NCI-H1417 (cell line): ENCODE measurements around the gene ARHGEF4.

Experiments used
- DNase-seq, 3 experiments: peaks; one replicate each; lab custom pipeline; 2025; lab: John Stamatoyannopoulos, UW

ARHGEF4 gene

DNA sequence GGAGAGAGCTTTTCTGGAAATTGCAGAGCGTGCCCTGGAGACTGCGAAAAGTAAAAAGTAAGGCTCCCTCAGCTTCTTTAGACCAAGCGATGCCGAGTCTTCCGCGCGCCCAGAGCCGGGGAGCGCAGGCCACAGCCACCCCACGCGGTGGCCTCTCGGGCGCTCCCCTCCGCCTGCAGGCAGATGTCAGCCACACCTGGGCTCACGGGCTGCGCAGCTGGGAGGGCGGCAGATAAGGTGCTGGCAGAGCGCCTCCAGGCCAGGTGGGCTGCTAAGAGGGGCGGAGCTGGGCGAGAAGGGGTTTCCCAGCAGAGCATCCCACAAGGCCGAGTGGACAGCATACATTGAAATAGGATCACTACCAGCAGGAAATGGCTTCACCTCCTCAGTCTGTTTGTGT lies 81.7 kb downstream of the ARHGEF4 start:
- DNase-seq, result no peak

DNA sequence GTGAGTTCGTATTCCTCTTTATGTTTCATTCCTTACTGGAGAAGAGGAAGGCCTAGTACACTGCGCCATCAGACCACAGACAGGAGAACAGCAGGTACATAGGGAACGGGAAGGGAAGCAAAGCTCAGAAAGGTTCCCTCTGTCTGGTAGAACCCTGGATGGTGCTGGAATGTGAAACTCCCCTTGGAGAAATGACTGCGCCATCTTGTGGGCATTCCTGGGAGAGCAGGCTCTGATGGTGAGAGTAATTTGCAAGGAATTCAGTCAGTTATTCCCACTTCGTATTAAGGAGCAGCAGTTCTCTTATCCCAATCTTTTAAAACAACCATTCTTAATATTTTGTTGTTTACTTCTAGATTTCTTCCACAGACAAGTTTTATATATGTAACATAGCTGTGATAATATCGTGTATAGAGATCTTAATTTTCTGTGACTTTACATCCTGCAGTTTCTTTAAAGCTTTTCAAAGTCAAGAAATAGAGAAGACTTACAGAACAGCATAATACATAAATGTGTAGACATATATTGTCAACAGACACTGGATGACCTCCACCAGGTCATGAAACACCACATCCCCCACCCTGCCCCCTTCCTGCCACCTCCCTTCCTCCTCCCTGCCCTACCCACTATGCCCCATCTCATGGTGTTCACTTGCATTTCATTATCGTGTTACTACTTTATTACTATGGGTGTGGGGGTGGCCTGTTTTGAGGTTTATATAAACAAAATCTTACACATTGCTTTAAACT lies 83.9 kb downstream of the ARHGEF4 start:
- DNase-seq, result peak; percentile 62 to 82 (median 70)

DNA sequence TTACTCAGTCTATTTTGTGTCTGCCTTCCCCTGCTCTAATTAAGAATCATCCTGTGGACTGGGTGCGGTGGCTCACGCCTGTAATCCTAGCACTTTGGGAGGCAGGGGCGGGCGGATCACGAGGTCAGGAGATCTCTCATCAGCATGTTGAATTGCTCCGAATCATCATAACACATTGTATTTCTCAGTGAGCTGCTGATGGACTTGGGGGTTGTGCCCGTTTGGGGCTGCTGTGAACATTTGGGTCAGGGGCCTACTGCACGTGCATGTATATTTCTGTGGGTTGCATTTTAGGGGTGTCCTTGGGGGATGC lies 84.4 kb downstream of the ARHGEF4 start:
- no peak for DNase-seq

DNA sequence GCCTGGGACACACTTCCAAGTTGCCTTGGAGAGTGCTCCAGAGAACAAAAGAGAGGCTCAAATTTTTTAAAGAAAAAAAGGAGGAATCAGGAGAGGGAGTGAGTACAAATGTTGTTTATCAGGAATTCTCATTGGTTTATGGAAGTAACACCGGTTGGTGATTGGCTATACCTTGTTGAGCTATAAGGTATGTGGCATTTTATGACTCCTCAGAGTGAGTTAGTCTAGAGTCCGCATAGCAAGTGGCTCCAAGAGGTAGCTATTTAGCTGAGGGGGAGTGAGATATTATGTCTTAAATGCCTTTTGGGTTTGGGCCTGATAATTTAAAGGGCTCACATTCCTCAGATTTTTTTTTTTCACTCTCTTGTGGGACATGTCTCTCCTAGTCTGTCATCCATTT lies 85.7 kb downstream of the ARHGEF4 start:
- no peak for DNase-seq

DNA sequence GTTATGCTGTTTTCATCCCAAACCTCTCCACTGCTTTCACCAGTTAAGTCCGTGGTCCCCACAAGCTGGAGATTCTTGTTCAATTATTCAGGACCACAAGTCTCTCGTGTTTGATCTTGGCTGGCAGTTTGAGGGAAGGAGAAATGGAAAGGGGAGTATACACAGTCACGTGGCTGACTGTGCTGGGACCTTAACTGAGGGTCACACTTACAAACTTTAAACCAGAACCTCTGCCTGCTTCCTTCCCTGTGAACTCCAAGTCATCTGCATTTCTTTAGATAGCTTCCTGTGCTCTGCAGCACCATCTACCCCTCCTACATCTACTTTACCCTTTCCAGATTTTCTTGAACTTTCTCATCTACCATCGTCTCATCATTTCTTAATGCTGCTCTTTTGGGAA lies 91.7 kb downstream of the ARHGEF4 start:
- DNase-seq, result no peak

DNA sequence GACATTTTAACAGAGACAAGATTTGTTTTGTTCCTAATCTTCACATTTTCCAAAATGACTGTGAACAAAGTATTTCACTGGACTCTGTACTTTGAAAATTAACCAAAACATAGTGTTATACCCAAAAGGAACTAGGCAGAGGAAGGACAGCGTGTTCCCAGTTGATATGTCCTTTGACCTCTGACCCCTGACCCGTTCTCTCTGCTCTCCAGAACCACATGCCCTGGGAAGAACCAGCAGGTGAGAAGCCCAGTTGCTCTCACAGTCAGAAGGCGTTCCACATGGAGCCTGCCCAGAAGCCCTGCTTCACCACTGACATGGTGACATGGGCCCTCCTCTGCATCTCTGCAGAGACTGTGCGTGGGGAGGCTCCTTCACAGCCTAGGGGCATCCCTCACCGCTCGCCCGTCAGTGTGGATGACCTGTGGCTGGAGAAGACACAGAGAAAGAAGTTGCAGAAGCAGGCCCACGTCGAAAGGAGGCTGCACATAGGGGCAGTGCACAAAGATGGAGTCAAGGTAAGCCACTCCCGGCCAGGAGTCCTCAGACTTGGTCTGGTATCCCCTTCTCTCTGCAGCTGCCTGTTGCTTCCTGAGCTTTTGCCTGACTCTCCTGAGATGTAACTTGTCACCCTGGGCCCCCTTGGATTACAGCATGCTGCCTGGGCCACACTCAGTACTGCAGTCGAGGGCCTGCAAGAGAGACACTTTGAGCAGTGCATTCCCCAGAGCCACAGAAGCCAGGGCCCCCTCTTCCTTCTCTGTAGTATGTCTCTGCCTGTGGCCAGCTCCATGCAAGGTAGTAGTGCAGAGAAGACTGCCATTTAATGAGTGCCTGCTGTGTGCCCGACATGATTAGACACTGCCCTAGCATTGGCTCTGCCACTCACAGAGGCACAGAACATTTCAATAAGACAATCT lies 94.3 kb downstream of the ARHGEF4 start:
- no peak for DNase-seq

DNA sequence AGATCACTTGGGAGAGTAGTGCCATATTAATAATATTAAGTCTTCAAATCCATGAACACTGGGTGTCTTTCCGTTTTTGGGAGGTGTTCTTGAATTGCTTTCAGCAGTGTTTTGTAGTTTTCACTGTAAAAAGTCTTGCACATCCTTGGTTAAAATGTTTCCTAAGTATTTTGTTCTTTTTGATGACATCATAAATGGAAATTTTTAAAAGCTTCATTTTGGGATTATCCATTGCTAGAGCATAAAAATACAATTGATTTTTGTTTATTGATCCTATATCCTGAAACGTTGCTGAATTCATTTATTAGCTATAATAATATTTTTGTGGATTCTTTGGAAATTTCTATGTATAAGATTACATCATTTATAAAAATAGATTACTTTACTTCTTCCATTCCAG lies 96.8 kb downstream of the ARHGEF4 start:
- DNase-seq, result no peak

DNA sequence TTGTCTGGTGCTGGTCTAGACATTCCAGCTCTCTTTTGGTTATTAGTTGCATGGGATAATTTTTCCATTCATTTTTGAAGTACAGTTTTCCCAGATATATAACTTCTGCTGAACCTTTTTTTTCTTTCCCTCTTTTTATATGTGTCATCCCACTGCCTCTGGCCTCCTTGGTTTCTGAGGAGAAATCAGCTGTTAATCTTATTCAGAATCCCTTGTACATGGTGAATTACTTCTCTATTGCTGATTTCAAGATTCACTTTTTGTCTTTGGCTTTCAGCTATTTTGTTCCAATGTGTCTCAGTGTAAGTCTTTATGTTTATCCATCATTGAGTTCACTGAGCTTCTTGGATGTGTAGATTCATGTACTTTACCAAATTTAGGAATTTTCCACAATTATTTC lies 99.7 kb downstream of the ARHGEF4 start:
- no peak for DNase-seq

DNA sequence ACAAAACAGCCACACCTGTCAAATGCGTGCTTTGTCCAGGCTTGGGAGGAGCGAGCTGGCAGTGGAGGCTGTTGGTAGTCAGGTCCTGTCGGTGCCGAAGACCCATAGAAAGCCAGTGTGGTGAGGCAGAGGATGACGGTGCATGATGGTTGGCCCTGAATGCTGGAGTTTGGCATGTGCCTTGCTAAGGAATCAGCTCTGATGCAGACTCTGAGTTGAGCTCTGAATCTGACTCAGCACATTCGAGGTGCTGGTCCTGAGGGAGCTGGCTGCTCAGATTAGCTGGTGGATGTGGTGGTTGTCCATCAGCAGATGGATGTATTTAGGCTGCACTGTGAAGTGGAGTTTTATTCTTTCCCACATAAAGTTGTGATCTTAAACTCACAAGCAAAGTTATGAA lies 111.3 kb downstream of the ARHGEF4 start:
- DNase-seq, result no peak

DNA sequence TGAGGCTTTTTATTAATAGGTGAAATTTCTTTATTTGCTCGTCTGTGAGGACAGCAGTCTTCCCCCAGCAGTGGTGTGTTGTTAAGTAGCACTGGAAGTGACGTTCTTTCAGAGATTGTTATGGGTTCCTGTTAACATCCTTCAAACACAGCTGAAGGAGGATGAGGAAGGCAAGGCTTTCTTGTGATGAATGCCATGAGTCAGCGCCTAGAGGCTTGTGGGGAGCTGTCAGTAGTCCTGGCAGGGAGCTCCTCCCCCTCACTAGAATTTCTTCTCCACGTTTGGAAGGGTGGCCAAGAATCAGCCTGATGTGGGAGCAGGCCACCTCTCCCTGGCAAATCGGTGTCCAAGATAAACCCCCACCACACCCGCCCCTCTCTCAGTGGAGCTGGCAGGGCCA lies 113.2 kb downstream of the ARHGEF4 start:
- no peak for DNase-seq

DNA sequence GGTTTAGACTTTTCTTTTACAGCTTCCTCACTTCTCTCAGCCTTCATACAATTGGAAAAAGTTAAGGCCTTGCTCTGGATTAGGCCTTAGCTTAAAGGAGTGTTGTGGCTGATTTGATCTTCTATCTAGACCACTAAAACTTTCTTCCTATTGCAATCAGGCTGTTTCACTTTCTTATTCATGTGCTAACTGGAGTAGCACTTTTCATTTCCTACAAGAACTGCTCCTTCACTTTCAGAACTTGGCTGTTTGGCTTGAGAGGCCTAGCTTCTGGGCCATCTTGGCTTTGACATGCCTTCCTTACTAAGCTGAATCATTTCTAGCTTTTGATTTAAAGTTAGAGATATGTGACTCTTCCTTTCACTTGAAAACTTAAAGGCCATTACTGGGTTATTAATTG lies 114.3 kb downstream of the ARHGEF4 start:
- no peak for DNase-seq

DNA sequence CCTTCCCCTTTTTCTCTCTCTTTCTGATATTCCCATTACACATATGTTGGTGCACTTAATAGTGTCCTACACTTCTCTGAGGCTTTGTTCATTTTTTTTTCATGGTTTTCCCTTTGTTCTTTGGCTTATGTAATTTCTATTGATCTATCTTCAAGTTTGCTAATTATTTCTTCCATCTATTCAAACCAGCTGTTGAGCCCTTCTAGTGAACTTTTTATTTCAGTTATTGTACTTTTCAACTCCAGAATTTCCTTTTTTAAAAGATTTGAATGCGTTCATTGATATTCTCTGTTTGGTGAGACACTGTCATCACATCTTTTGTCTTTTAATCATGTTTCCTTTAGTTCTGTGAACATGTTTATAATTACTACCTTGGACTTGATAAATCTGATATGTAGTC lies 118.2 kb downstream of the ARHGEF4 start:
- DNase-seq, result no peak

DNA sequence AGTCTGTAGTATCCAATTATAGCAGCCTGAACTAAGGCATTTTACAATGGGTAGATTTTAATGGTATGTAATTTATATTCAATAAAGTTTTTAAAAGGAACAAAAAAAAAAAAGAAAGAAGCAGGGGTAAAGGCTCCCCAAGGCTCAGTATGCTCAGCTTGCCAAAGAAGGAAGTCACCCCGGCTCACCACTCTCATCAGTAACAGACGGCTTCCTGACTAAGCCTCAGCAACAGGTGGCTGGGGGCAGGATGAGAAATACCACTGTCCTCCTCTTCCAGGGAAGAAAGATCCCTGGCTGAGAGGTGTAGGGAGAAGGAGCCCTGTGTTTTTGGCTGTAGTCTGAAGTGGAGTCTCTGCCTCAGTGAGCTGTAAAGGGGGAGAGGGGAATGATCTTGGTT lies 121.2 kb downstream of the ARHGEF4 start:
- no peak for DNase-seq

DNA sequence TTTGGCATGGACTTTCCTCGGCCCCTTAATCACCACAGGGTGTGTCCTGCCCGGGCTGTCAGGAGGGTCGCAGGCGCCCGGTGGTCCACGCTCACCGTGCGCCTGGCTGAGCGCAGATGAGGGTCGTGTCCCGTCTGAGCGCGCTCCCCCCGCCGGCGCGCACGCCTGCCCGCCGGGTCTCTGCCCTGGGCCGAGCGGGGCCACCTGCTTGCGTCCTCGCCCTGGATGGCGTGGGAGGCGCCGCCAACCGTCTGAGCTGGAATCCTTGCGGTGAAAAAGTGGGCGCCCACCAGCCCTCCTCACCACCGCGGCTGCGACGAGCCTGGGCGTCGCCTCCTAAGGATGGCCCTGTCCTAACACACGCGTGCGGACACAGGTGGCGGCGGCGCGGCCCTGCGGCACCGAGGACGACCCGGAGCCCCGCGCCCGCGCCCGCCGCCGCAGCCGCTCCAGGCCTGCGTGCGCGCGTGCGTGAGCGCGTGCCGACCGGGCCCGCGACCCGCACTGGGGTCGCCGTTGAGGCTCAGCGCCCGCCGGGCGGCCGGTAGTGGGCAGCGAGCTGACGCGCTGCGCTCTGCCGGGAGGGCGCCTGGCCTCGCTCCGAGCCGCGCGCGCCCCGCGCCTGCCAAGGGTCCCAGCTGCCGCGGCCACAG lies 126.6 kb downstream of the ARHGEF4 start:
- no peak for DNase-seq

DNA sequence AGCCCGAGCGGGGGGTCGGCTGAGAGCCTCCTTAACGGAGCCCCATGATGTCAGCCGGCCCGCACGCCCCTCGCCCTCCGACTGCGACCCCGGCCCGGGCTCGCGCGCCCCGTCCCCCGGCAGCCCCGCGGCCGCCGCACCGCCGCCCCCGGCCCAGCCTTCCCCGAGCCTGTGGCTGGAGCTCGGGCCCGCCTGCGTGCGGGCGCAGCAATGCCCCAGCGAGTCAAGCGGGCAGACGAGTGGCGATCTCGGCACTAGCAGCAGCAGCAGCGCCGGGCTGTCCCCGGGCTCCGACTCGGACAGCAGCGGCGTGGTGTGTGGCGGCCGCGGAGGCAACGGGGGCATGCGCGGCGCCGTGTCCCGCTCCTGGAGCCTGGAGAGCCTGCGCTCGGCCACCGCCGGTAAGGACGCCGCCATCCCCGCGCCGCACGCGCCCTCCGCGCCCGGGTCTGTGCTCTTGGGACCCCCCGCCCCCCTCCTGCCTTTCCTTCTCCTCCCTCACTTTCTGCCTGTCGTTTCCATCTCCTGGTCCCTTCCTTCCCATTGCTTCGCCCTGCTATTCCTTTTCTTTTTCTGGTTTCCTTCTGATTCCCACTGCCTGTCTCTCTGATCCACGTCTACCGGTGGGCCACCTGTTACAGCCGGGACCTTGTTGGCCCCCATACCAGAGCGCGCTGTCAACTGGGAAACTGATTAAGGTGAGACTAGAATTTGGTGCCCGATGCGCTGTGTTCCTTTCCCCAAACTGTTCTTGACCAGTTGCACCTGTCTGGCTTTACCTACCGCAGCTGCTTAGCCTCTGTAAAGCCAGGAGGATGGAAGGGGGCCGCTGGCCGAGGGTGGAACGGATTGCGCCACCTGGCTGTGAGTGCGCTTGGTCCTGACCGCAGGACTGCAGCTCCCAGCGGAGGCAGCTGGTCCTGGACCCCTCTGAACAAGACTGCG lies 127.4 kb downstream of the ARHGEF4 start:
- DNase-seq, result no peak

DNA sequence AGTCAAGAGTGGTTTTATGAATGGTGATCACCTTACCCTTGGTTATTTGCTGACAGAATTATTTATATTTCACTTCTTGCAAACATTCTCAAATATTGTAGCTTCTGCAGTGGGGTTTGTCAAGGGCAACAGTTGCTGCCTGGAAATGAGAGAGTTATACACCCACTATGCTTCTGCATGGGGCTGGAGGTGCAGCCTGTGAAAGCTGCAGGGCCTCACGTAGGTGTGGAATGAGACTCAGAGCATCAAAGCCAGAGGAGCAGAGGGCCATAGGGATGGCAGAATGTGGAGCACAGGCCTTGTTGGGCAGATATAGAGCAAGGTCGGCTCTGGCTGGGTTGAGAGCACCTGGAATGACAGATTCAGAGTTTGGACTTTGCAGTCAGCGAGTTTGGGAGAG lies 128.2 kb downstream of the ARHGEF4 start:
- no peak for DNase-seq

DNA sequence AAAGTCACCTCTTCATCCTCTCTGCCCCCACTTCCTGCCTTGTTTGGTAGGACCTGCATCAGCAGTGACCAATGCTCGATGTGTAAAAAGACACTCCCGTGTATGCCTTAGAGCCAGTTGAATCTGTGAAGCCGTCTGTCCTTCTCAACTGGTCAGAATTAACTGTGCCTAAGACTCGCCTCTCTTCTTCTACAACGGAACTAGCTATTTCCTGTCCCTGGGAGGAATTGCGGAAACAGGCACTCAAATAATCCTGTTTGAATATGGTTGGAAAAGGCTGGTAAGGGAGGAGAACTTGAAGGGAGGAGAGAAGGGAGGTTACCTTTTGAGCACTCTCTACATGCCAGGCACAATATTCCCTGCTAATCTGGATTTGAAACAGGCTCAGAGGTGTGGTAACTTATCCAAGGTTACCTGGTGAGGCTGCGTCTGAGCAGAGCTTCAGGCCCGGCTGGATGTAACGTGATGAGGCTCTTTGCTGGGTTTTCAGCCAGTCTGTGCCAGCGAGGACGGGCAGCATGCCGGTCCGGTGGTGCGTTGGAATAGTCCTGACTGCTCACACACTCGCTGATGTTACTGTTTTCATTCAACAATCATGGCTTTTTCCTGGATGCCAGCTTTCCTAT lies 129.5 kb downstream of the ARHGEF4 start:
- no peak for DNase-seq

DNA sequence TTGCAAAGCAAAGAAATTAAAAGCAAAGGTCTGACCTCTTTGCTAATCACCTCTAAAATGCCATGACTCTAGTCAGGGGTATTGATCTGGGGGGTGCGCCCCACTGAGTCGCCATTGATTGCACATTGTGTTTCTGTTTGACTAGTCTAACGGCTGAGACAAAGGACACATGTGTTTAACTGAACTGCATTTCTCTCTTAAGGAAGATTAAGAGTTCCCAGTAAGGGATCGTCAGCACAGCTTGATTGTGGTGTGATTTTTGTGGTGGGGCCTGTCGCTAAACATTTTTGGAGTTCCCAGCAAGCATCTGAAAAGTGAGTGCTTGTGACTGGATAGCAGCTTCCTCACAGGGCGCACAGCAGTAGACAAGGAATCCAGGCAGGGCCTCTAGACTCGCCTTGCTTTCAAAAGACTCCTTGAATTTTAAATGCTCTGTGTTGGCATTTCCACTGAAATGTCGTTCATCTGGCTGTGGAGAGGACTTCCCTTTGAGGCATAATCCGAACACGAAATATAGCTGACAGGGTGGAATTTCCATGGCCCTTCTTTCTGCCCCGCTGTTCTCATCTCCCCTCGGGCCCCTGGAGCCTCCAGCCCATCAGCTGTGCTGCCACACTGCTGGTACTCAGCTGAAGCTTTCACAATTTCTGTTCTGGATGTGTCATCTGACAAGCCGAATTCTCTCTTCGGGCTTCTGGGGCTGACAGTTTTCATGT lies 130.2 kb downstream of the ARHGEF4 start:
- no peak for DNase-seq

DNA sequence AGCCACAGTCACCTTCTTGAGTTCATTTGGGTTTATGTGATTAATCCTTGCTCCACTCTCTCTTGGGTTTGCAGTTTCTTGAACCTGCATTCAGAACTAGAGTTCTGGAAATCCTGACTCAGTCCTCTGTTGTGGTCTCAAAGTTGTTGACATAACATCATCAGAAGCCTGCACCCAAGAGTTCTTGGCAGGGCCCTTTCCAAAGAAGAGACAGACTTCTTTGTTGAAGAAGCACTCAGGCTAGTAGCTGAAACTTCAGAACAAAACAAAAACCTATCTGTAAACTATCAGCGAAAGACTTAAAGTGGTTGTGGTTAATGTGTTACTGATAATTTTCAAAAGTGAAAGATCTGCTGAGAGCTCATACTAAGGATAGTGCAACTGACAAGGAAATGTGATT lies 135.7 kb downstream of the ARHGEF4 start:
- DNase-seq, result no peak

DNA sequence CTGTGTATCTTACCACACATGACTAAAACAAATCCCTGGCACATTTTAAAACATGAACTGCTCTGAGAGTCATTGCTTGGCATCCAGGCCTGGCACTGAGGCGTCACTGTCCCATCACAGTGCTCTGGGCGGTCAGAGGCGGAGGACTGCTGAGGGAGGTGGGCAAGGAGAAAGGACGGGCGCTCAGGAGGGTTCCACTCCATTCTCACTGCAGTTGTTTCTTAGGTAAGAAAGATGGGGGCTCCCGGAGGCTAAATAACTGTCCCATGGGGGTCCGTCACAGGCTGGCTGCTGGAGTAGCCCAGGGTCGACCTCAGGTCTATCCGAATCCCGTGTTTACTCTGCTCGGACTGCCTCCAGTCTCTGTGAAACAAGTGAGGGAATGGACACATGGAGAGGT lies 139.0 kb downstream of the ARHGEF4 start:
- DNase-seq, result no peak
